AML-193 (cell line): ENCODE measurements around the gene NIM1K.
"Not testable (repeated sequence)": the region's sequence is repeated elsewhere in the genome, so short reads cannot be mapped to it uniquely, and the experiment has no call there.

ENCODE experiments used
- DNase-seq, 2 experiments: peaks; one replicate each; lab custom pipeline; 2025; lab: John Stamatoyannopoulos, UW

NIM1K gene

GRCh38 chr5:43191740-43192557 lies at the start of gene NIM1K:
Gene NIM1K, plus strand, starts transcription at chr5:43192225. Its CDS starts 53,551 bp downstream, at chr5:43245776.
- no peak for DNase-seq

DNA sequence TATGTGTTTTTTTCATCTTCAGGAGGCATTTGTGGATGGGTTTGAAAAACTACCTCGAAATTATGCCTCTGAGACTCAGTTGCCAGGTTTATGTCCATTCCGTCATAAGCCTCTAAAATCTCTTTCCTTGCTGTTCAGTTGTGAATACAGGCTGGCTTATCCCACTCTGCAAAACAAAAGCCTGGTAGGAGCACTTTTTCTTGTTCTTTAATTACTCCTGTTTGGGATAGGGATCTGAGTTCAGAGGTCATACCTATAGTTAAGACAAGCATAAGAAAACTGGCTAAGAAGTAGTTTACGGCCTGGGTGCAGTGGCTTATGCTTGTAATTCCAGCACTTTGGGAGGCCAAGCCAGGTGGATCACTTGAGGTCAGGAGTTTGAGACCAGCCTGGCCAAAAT lies 47.0 kb upstream of the NIM1K start:
- no peak for DNase-seq

DNA sequence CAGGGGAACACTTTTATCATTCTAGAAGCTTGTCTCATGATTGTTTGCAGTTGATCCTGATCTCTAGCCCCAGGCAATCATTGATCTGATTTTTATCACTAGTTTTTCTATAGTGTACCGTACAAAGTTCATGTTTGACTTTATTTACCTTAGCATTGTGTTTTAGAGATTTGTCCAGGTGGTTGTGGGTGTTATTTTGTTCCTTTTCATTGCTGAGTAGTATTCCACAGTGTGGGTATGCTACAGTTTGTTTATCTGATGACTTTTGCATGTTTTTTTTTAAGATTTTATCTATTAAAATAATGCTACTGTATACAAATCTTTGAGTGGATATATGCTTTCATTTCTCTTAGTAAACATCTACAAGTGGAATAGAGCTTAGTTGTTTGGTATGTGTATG lies 45.1 kb upstream of the NIM1K start:
- no peak for DNase-seq

DNA sequence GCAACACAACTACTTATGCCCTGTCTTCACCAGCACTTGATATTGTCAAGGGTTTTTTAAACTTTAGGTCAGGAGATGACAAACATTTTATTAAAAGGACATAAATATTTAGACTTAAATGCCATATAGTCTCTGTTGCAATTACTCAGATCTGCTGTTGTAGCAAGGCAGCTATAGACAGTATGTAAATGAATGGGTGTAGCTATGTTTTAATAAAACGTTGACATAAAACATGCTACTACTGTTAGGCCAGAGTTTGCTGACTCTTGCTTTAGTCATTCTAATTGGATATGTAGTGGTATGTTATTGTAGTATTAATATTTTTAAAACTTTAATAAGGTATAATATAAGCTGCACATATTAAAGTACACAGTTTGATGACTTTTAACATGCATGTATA lies 43.6 kb upstream of the NIM1K start:
- no peak for DNase-seq

DNA sequence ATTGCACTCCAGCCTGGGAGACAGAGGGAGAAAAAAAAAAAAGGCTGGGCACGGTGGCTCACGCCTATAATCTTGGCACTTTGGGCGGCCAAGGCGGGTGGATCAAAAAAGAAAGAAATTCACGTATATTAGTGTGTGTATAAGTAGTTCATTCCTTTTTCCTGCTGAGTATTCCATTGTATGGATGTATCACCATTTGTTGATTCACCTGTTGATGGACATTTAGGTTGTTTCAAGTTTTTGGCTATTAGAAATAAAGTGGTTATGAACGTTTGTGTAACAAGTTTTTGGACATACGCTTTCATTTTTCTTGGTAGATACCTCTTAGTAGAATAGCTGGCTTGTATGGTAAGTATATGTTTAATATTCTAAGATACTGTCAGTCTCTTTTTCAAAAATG lies 42.8 kb upstream of the NIM1K start:
- no peak for DNase-seq

GRCh38 chr5:43150075-43150474 lies 42.0 kb upstream of the NIM1K start:
- DNase-seq, result no peak

DNA sequence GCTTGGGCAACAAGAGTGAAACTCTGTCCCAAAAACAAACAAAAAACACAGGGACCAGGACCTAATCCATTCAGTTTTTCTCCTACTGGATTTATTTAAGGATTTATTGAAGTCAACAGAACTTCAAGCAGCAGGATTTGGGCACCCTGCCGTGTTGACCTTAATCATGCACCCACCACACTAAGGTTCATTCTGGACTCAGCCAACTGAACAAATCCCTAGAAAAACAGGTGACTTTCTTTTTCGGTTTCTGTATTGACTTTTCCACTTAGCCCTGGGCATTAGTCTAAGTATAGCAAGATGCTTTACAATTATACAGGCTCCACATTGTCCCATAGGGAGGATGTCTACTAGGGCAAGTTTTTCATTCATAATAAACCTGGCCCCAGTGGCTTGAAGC lies 41.3 kb upstream of the NIM1K start:
- no peak for DNase-seq

DNA sequence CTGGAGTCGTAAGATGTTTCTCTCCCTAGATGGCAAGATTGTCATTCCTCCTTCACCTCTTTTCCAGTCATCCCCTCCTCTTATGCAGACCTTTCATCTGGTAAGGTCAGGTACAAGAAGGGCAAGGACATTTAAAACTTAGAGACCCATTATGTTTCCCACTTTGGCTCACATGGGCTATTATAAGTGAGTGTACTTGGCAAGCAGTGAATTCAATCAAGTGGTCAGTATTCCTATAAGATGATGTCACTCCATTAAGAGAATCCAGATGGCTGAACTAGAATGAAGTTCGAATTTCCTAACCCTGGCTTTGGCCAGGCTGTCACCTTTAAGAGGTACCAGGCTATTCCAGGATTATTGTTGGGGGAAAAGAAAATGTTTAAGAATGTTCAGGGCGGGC lies 39.1 kb upstream of the NIM1K start:
- DNase-seq, result no peak

GRCh38 chr5:43154469-43154868 lies 37.6 kb upstream of the NIM1K start:
- no peak for DNase-seq

DNA sequence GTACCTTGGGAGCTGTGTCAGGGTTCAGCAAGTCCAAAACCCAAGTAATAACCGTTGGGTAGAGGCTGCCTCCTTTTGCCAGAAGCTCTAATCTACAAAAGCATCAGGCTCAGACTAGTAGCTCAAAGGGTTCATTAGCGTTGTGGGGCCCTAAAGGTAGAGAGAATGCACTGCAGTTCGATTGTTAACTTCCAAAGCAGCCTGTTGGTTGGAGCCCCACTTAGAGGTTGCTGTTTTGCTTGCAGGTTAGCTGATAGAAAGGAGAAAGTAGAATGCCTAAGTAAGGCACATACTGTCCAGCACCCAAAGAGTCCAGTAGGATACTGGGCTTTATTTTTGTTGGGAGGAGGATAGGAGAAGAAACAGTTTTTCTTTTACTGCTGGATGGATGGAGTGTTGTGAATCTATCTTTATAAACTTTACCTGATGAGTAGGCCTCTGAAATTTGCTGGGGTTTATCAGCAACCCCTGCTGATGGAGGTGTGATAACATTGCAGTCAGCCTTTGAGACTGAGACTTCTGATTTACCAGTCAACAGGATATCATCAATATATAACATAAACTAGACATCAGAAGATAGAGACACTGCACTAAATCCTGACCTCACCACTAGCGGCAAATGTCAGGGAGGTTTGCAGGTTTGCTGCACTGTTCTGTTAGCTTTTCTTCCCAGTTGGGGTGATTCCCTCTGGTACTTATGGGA lies 36.5 kb upstream of the NIM1K start:
- no peak for DNase-seq

GRCh38 chr5:43156388-43156787 lies 35.6 kb upstream of the NIM1K start:
- no peak for DNase-seq

- no peak for DNase-seq
These were observed 35.0 kb upstream of the NIM1K start for GRCh38 chr5:43157068-43157467.

GRCh38 chr5:43161244-43161643 lies 30.8 kb upstream of the NIM1K start:
- no peak for DNase-seq

DNA sequence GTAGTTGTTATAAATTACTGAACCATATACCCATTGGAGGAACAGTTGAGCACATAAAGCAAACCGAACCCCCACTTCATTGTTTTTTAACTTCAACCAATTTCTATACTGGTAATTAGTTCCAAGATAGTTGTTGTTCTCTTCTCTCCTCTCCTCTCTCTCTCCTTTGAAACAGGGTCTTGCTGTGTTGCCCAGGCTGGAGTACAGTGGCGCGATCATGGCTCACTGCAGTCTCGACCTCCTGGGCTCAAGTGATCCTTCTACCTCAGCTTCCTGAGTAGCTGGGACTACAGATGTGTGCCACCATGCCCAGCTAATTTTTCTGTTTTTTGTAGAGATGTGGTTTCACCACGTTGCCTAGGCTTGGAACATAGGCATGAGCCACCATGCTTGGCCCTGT lies 27.2 kb upstream of the NIM1K start:
- not testable (repeated sequence) for DNase-seq

- no peak for DNase-seq
These were observed 26.7 kb upstream of the NIM1K start for GRCh38 chr5:43165323-43165722.

DNA sequence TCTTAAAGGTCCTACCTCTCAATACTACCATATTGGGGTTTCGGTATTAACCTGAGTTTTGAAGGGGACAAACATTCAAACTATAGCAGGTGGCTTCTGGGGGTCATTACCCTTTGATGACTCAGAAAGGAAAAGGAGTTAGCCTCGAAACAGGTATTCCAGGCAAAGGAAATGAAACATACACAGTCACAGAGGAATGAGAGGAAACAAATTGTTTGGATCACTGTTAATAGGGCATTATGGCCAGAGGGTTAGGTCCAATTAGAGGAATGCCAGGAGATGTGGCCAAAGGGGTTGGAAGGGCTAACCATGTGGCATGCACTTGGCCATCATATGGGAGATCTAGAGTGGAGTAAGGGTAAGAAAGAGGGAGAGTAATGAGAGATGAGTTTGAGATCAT lies 23.9 kb upstream of the NIM1K start:
- DNase-seq, result no peak

GRCh38 chr5:43171451-43171850 lies 20.6 kb upstream of the NIM1K start:
- no peak for DNase-seq

DNA sequence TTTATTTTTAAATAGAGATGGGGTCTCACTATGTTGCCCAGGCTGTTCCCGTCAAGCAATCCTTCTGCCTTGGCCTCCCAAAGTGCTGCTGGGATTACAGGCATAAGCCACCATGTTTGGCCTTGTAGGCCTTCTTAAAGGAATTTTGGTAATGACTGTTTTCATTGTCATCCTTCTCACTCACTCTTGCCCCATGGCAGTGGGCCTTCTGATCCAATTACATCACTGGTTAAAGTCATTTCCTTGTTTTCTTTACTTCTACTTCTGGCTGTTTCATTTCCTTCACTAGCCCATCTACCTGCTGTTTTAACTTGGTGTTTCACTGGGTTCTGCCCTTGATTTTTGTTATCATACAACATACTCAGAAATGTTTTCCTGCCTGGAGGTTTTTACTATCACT lies 20.1 kb upstream of the NIM1K start:
- no peak for DNase-seq

GRCh38 chr5:43172779-43173178 lies 19.2 kb upstream of the NIM1K start:
- no peak for DNase-seq

DNA sequence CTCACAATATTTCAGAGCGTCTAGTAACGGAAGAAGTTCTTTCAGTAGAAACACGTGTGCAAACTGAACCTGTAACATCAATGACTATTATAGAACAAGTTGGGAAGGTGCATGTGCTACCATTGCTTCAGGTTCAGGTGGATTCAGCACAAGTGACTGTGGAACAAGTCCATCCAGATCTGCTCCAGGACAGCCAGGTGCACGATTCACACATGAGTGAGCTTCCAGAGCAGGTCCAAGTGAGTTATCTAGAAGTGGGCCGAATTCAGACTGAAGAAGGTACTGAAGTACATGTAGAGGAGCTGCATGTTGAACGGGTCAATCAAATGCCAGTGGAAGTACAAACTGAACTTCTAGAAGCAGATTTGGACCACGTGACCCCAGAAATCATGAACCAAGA lies 17.4 kb upstream of the NIM1K start:
- no peak for DNase-seq

DNA sequence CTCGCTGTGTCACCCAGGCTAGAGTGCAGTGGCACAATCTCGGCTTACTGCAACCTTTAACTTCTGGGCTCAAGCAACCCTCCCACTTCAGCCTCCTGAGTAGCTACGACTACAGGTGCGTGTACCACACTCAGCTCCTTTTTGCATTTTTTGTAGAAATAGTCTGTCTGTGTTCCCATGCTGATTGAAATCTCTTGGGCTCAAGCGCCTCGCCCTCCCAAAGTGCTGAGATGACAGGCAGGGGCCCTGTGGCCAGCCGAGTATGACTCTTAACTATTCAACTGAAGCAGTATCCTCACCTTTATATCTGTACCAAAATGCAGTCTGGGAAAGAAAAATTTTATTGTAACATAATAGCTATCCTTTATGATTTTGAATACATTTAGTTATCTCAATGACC lies 12.2 kb upstream of the NIM1K start:
- no peak for DNase-seq

DNA sequence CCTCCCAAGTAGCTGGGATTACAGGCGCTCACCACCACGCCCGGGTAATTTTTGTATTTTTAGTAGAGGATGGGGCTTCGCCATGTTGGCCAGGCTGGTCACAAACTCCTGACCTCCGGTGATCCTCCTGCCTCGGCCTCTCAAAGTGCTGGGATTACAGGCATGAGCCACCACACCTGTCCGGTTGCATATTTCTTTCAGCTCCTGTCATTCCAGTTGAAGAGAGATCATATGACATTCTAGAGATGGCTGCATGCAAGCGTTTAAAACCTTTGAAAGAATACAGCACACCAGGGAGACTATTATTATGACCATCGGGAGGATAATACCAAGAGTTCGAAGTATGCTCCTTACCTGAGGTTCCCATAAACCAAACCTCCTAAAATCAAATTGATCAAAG lies 9.6 kb upstream of the NIM1K start:
- DNase-seq, result no peak

DNA sequence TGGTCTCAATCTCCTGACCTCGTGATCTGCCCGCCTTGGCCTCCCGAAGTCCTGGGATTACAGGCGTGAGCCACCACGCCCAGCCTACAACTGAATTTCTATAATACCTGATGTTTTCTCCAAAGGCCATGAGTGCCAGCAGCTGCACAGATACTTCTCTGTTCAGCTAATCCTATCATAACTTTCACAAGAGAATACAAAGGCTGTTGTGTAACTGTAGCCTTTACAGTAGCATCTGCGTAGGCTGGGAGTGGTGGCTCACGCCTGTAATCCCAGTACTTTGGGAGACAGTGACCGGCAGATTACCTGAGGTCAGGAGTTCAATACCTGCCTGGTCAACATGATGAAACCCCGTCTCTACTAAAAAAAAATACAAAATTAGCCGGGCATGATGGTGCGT lies 8.9 kb upstream of the NIM1K start:
- not testable (repeated sequence) for DNase-seq
